H1 (cell line): ENCODE results near the gene SLC28A2. TPM values are rescaled to one million over a fixed set of nuclear protein-coding genes. Genes with fewer than 3 reads are reported as not detected.

ENCODE experiments used
- CTCF ChIA-PET: fragments of 300-600 bp; sonication (Branson Sonifier 250); formaldehyde crosslinking; loops from one replicate; lab custom pipeline; 2021; ENCODE audit not compliant: partially characterized antibody; lab: Charles Lee
- POLR2A ChIA-PET: fragments of 300-600 bp; sonication (Branson Sonifier 250); formaldehyde crosslinking; loops from one replicate; lab custom pipeline; 2021; ENCODE audit warnings: inconsistent platforms; ENCODE audit not compliant: partially characterized antibody; lab: Charles Lee
- DNase-seq, 2 experiments: peaks; one replicate each; pipeline versions ENCODE4 v3.0.0 to v3.0.0-alpha.2; 2010 to 2022; ENCODE audit warnings: low spot score in 2 of 2, low read depth in 1 of 2, mixed read lengths in 1 of 2
- FAIRE-seq: peaks from 2 replicates; lab custom pipeline; 2011; peaks lifted over from hg19 to GRCh38; lab: Jason Lieb, UNC
- H2AFZ ChIP-seq: 2 replicates; pipeline ENCODE4 v1.8.1; 2012; ENCODE audit warnings: low read length, inconsistent platforms
- H2AK5ac ChIP-seq: 2 replicates; pipeline ENCODE4 v1.6.1; 2013; ENCODE audit warnings: low read depth, low read length
- H2BK120ac ChIP-seq: replicated peaks from 2 replicates; pipeline ENCODE3; 2013; ENCODE audit warnings: low read depth, low read length, inconsistent platforms
- H2BK12ac ChIP-seq: 2 replicates; pipeline ENCODE4 v1.6.1; 2013; ENCODE audit warnings: low read depth, low read length
- H2BK15ac ChIP-seq: 2 replicates; pipeline ENCODE4 v1.6.1; 2013; ENCODE audit warnings: low read length
- H2BK20ac ChIP-seq: 2 replicates; pipeline ENCODE4 v1.6.1; 2013; ENCODE audit warnings: low read length
- H2BK5ac ChIP-seq: 2 replicates; pipeline ENCODE4 v1.6.1; 2013; ENCODE audit warnings: low read depth, low read length
- H3K14ac ChIP-seq: 2 replicates; pipeline ENCODE4 v1.6.1; 2013; ENCODE audit warnings: inconsistent platforms; ENCODE audit not compliant: insufficient read length
- H3K18ac ChIP-seq: 2 replicates; pipeline ENCODE4 v1.6.1; 2013; ENCODE audit warnings: low read length; ENCODE audit errors: extremely low read depth
- H3K23ac ChIP-seq: 2 replicates; pipeline ENCODE4 v1.6.1; 2013; ENCODE audit warnings: inconsistent platforms; ENCODE audit not compliant: insufficient read length
- H3K23me2 ChIP-seq: 2 replicates; pipeline ENCODE4 v1.6.1; 2013; ENCODE audit warnings: low read depth, low read length
- H3K27ac ChIP-seq: 2 replicates; pipeline ENCODE4 v1.6.1; 2011; ENCODE audit warnings: low read depth, low read length, inconsistent platforms
- H3K27me3 ChIP-seq, 4 experiments: replicated peaks in 1 of 4; 1 replicate in 1 of 4; 2 replicates in 3 of 4; pipeline versions ENCODE4 v1.6.1 to v1.8.1; 2011 to 2013; ENCODE audit warnings: low read length in 3 of 4, mild to moderate bottlenecking in 3 of 4, inconsistent platforms in 2 of 4, mixed read lengths in 2 of 4, moderate library complexity in 1 of 4; ENCODE audit not compliant: control insufficient read depth in 3 of 4, insufficient read depth in 3 of 4; ENCODE audit errors: extremely low read depth in 1 of 4
- H3K36me3 ChIP-seq, 4 experiments: 2 replicates each; pipeline versions ENCODE4 v1.6.1 to v1.8.1; 2011 to 2013; ENCODE audit warnings: mild to moderate bottlenecking in 4 of 4, low read length in 3 of 4, moderate library complexity in 2 of 4, control low read depth in 1 of 4, inconsistent platforms in 1 of 4; ENCODE audit not compliant: insufficient read depth in 4 of 4, control insufficient read depth in 2 of 4
- H3K4ac ChIP-seq: replicated peaks from 2 replicates; pipeline ENCODE3; 2013; ENCODE audit warnings: low read length, low read depth, mixed read lengths, inconsistent platforms; ENCODE audit not compliant: insufficient read length
- H3K4me1 ChIP-seq, 4 experiments: replicated peaks in 1 of 4; 1 replicate in 1 of 4; 2 replicates in 3 of 4; pipeline versions ENCODE4 v1.6.1 to v1.8.1; 2011 to 2013; ENCODE audit warnings: low read length in 3 of 4, inconsistent platforms in 2 of 4, mixed read lengths in 1 of 4; ENCODE audit not compliant: insufficient read depth in 4 of 4, control insufficient read depth in 3 of 4
- H3K4me2 ChIP-seq, 2 experiments: 2 replicates each; pipeline versions ENCODE4 v1.6.1 to v1.8.1; 2011 to 2013; ENCODE audit warnings: low read depth in 2 of 2, low read length in 2 of 2, control low read depth in 1 of 2, inconsistent platforms in 1 of 2, mild to moderate bottlenecking in 1 of 2; ENCODE audit not compliant: insufficient read depth in 1 of 2
- H3K4me3 ChIP-seq, 4 experiments: fragments of 200-600, 300-600 bp in 1 of 4; sonication (generic), shearing (Covaris generic), sonication (Bioruptor Twin) in 1 of 4; 2 replicates each; pipeline versions ENCODE4 v1.5.1 to v1.8.1; 2011 to 2016; ENCODE audit warnings: low read length in 4 of 4, low read depth in 3 of 4, control low read depth in 2 of 4, inconsistent platforms in 2 of 4, mild to moderate bottlenecking in 2 of 4, mixed read lengths in 1 of 4, moderate library complexity in 1 of 4; ENCODE audit not compliant: insufficient read depth in 2 of 4; ENCODE audit errors: extremely low read depth in 1 of 4
- H3K56ac ChIP-seq: replicated peaks from 2 replicates; pipeline ENCODE3; 2013; ENCODE audit warnings: low read depth, mild to moderate bottlenecking, mixed read lengths, low read length, inconsistent platforms; ENCODE audit not compliant: insufficient read length
- H3K79me1 ChIP-seq: 2 replicates; pipeline ENCODE4 v1.6.1; 2013; ENCODE audit warnings: low read depth, low read length, control low read depth
- H3K79me2 ChIP-seq, 2 experiments: 2 replicates each; pipeline versions ENCODE4 v1.6.1 to v1.8.1; 2012 to 2013; ENCODE audit warnings: low read length in 2 of 2, mild to moderate bottlenecking in 2 of 2, inconsistent platforms in 1 of 2; ENCODE audit not compliant: insufficient read depth in 2 of 2, control insufficient read depth in 1 of 2
- H3K9ac ChIP-seq, 4 experiments: replicated peaks in 1 of 4; 1 replicate in 1 of 4; 2 replicates in 3 of 4; pipeline versions ENCODE4 v1.6.1 to v1.8.1; 2011 to 2013; ENCODE audit warnings: low read depth in 3 of 4, low read length in 3 of 4, control low read depth in 2 of 4, mild to moderate bottlenecking in 2 of 4, moderate library complexity in 2 of 4, inconsistent platforms in 1 of 4; ENCODE audit errors: extremely low read depth in 1 of 4
- H3K9me3 ChIP-seq, 2 experiments: 2 replicates each; pipeline versions ENCODE4 v1.6.1 to v1.8.1; 2012 to 2013; ENCODE audit warnings: mild to moderate bottlenecking in 2 of 2, moderate library complexity in 2 of 2, control low read depth in 1 of 2, inconsistent platforms in 1 of 2, low read depth in 1 of 2, low read length in 1 of 2, mixed read lengths in 1 of 2; ENCODE audit not compliant: insufficient read depth in 2 of 2
- H4K20me1 ChIP-seq, 2 experiments: replicated peaks in 1 of 2; 2 replicates each; pipeline versions ENCODE3 to v1.8.1; 2011 to 2013; ENCODE audit warnings: inconsistent platforms in 2 of 2, low read length in 2 of 2, mild to moderate bottlenecking in 1 of 2; ENCODE audit not compliant: insufficient read depth in 2 of 2, control insufficient read depth in 1 of 2
- H4K5ac ChIP-seq: 2 replicates; pipeline ENCODE4 v1.6.1; 2013; ENCODE audit warnings: low read length, low read depth, mixed read lengths, inconsistent platforms; ENCODE audit not compliant: insufficient read length
- H4K8ac ChIP-seq: 2 replicates; pipeline ENCODE4 v1.8.0; 2013; ENCODE audit warnings: mild to moderate bottlenecking, moderate library complexity, low read length, inconsistent platforms; ENCODE audit not compliant: insufficient read depth; ENCODE audit errors: extremely low read depth
- H4K91ac ChIP-seq: replicated peaks from 2 replicates; pipeline ENCODE3; 2013; ENCODE audit warnings: low read length, mixed read lengths, inconsistent platforms; ENCODE audit not compliant: insufficient read length
- SIRT6 ChIP-seq: IDR thresholded peaks from one replicate; pipeline ENCODE4 v1.7.1; 2012; ENCODE audit warnings: low read length, inconsistent platforms
- WGBS, 2 experiments: shearing (Covaris generic) in 1 of 2; methylation state at CpG; one replicate each; pipeline versions ENCODE4 v1.1.6 to v1.1.7; 2013 to 2015; ENCODE audit warnings: low lambda C conversion rate in 2 of 2, mixed read lengths in 2 of 2, inconsistent platforms in 1 of 2, low coverage in 1 of 2, missing lambda C conversion rate in 1 of 2; ENCODE audit not compliant: insufficient replicate concordance in 2 of 2, insufficient coverage in 1 of 2, insufficient read length in 1 of 2; ENCODE audit errors: extremely low coverage in 1 of 2, missing lambda C conversion rate in 1 of 2; 5-methylcytosine and 5-hydroxymethylcytosine counted together
- polyA plus RNA-seq, 7 experiments: library from polyadenylated mRNA; depleted of rRNA in 3 of 7; stranded (reverse) in 5 of 7; unstranded in 2 of 7; fragments of >200 nt in 5 of 7; fragments of 200-250 nt in 2 of 7; gene quantifications; 1 replicate in 5 of 7; 2 replicates in 1 of 7; 4 replicates in 1 of 7; pipeline versions ENCODE4 v1.2.1 to v1.2.3, GENCODE V29; 2011 to 2013; ENCODE audit warnings: missing spikeins in 2 of 7, mixed read lengths in 2 of 7
- total RNA-seq: library from RNA; stranded (reverse); fragmentation: NEBNext Ultra II Directional; extraction: Animal tissue kit (Norgen Biotek cat#: 25700); gene quantifications from 2 replicates; pipeline ENCODE4 v1.2.1, GENCODE V29; 2021

The SLC28A2 gene
- total and polyA plus RNA-seq, 2 of the 8 experiments (the other 6 are each of a cell fraction or from before 2014, with no cell fraction given): 0.11 TPM; not detected in 1

- FAIRE-seq: no peak
- H3K27ac ChIP-seq: no peak overlapping the region
- TF ChIP-seq SIRT6: no peak
Observed at GRCh38 chr15:45231864-45232562, 20.0 kb upstream of the SLC28A2 start.

More at GRCh38 chr15:45231864-45232562, 20.0 kb upstream of the SLC28A2 start:
- Histone ChIP-seq H3K56ac (no peak overlapping the region), H4K20me1 (no peaks in the 10 kb centered on the region), H3K36me3 (no peaks in the 10 kb centered on the region), H3K9ac (no peak overlapping the region), H3K4me3 (no peak overlapping the region), H3K79me1 (no peaks in the 10 kb centered on the region), H4K5ac (no peak overlapping the region), H2AK5ac (no peak overlapping the region), H2BK20ac (no peak overlapping the region), H3K9me3 (peaks cover 7 to 22% of the 10 kb centered on the region in 2 experiments; a peak in 2 of 4 replicates), H3K14ac (no peak overlapping the region), H2BK12ac (no peak overlapping the region), H4K91ac (no peak overlapping the region), H3K27me3 (no peaks in the 10 kb centered on the region), H3K18ac (no peak overlapping the region), H4K8ac (no peak overlapping the region), H2BK120ac (no peak overlapping the region), H3K23ac (no peak overlapping the region), H3K23me2 (no peaks in the 10 kb centered on the region), H2BK15ac (no peak overlapping the region), H2BK5ac (no peak overlapping the region), H3K4me2 (no peak overlapping the region), H3K4me1 (no peaks in the 10 kb centered on the region), H3K4ac (no peak overlapping the region), H3K79me2 (no peaks in the 10 kb centered on the region), H2AFZ (no peak overlapping the region)
- 83% methylated on average over 4 of the region's 4 CpGs; no CpG with 5 or more reads in 1 of the 2 experiments for WGBS, 2 experiments
- ChIA-PET CTCF (interaction anchor here (0.7 to 2.8 kb wide), 7 partner anchors 9 to 34 kb away, joined by 3 to 11 read pairs (median 5); partner anchors contain the start of gene SLC28A2), POLR2A (no interaction called here)
- no peak for DNase-seq
